Activated naive CD4-positive, alpha-beta T cell treated with Interleukin-2 at 50 U/mL for 16 hours (primary cell): ENCODE measurements around the gene PAK5.

Source experiments
- DNase-seq: peaks from one replicate; pipeline ENCODE4 v3.0.0-alpha.2; 2020

The PAK5 gene

DNA sequence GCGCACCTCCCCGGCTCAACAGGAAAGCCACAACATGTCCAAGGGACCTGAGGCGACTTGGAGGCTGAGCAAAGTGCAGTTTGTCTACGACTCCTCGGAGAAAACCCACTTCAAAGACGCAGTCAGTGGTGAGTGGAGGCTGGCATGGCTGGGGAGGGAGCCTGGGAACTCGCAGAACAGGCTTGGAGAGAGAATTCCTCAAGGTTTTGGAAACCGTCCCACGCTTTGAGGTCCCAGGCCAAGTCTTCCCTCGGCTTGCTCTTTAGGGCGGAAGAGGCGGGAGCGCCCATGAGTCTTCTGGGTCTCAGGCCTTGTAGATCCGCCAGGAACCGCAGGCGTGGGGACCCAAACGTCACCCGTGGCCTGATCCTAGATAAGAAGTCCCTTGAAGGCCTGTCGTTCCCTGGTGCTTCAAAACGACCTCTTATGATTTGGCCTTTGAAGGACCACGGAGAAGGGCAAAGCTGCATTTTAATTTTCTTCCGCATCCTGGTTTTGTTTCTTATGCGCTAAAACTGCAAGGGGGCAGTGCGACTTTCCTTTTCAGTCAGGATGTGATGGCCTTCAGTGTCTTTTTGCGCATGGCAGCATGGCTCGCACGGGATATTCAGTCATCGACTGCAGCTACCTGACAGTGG, 322.5 kb downstream of the PAK5 start:
- no peak for DNase-seq

GRCh38 chr20:9515741-9516233, 323.1 kb downstream of the PAK5 start:
- no peak for DNase-seq

DNA sequence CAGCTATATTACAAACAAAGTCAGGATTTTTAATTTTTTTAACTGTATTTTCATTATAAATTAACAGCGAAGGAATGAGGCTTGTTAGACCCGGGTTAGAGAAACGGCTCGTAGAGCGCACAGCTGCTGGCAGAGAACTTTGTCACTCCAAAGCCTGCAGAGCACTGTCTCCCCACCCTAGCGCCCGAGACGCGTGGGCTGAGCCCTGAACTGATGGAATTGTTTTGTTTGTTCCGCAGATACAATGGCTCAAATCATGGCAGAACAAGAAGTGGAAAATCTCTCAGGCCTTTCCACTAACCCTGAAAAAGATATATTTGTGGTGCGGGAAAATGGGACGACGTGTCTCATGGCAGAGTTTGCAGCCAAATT, 323.7 kb downstream of the PAK5 start:
- no peak for DNase-seq

GRCh38 chr20:9514461-9515213, 324.2 kb downstream of the PAK5 start, which contains the start of gene LAMP5:
LAMP5 (plus strand) TSS chr20:9514590; CDS start chr20:9514853, 263 bp downstream.
- no peak for DNase-seq

DNA sequence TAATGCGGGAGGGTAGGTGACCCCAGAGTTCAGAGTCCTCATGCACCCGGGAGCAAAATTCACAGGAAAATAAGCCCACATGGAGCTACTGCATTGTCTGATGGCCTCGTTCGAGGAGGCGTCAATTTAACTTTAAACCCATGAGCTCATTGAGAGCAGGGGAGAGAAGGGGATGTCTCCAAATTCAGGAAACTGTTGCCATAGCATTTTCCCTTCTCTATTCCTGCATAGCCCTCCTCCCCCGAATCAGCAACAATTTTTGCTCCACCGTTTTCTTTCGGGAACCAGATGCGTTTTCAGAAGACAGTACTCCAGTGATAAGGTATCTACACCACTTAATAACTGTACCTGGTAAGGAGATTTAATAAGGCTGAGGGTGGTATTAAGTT, 324.8 kb downstream of the PAK5 start:
- DNase-seq: no peak

DNA sequence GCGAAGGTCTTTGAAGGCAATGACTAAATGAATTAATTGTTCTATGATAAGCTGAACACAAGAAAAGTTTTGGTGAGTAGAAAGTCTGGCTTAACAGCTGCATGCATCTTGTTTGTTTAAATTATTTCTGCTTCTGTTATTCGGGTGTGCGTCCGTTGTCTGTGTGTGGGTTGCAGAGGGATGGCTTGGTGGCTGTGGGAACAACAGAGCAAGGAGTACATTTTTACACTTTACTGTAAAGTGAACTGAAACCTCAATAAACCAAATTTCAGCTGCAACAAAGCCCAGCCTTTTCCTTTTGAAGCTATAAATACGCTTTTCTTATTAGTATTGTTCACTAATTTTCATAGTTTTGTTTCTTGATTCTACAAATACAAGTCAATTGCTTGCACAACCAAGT, 328.0 kb downstream of the PAK5 start:
- DNase-seq: no peak

DNA sequence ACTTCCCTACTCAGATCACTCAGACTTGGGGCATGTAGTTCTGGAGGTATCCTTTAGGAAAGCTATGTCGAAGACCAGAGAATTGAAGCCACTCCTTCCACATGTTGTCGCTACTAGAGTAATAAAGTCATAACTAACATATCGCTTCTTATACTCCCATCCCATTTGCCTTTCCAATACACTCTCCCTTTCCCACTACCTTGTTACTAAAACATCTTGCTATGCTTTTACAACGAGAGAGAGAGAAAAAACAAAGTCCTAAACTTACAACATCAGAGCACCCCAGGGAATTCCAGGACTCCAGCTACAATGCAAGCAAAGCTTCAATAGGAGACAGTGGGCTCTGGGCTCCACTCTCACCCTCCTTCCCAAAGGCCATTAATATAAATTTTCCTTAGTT, 329.6 kb downstream of the PAK5 start:
- no peak for DNase-seq

- DNase-seq: no peak
Measured at GRCh38 chr20:9508696-9509178, 330.1 kb downstream of the PAK5 start.

GRCh38 chr20:9508240-9508661, 330.6 kb downstream of the PAK5 start:
- no peak for DNase-seq

DNA sequence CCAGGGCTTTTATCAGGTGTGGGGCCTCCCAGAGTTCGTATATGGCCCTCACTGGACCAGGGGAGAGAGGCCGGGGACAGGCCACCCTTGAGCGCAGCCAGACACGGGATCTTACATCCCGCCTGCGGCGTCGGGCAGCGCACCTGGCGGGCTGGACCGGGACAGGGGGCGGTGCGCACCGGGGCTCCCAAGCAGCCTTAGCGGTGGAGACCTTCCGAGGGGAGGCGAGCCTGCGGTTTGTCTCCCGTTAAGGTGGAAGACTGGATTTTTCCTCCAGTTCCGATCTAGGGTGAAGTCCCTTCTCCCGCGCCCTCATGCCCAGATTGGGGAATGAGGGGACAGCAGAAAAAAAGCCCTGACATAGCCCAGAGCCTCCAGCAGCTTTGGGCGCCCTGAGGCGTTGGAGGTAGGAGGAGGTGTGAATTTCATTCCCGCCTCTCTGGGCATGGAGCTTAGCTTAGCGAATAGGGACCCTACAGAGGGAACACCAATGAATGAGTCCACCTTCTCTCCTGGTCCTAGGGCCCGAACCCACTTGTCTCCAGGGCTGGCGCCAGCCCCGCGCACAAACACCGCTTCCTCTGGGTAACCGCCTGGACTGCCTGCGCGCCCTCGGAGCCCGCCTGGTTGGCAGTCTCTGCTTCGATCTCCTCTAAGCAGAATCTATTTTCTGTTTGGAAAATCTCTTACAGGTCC, 331.2 kb downstream of the PAK5 start:
- no peak for DNase-seq

GRCh38 chr20:9506964-9507369, 331.9 kb downstream of the PAK5 start:
- no peak for DNase-seq

DNA sequence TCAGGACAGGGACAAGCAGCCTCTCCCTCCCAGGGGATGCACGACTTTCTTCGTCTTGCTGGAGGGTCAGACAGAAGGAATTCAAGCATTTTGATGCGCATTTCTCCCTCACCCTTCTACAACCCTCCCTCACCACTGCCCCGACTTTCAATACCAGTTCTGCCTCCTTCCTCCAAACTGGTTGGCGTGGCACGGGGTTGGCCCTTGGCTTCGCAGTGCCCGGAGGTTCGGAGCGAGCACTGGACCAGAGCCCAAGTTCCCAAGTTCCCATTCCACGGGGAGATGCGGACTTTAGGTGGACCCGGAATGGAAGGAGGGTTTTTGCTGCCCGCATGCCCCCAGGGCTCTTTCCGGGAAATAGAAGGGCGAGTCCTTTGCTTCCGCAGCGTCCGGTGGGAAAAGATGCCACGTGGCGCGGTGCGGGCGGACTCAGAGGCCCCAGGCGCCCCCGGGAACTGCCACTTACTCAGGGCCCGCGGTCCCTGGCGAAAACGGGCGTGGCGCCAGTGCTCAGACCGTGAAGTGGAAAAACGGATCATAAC, 332.5 kb downstream of the PAK5 start:
- no peak for DNase-seq

- no peak for DNase-seq
Measured at GRCh38 chr20:9503526-9504245, 335.2 kb downstream of the PAK5 start.

DNA sequence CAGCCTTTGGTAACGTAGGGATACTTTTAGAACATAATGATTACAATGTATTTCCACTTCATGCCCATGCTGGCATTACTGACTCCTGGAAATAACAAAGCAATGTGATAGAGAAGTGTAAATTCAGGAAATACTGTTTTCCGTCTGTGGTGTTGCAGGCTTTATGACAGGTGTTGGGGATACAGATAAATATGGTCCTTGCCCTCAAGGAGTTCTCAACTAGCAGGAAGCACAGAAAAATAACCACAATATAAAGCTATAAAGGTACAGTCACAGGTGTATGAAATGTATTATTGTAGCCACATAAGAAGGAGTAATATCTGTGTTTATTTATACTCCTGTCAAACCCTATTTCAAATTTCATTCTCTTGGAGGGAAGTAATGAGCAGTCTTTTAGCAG, 337.4 kb downstream of the PAK5 start:
- DNase-seq: no peak

DNA sequence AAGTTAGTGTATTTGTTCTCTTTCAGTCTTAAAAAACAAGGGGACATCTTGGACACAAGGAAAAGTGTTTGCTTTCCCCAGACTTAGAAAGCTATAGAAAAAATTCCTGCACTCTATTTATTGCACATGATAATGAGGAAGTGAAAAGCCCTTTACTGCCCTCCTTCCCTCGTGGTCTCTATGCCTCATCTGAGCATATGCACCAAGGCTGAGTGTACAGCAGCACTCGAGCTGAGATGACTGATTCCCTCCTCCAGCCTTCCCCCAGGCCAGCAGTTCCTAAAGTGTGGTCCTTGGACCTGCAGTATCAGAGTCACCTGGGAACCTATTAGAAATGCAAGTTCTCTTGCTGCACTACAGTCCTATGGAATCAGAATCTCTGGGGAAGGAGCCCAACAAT, 338.8 kb downstream of the PAK5 start:
- DNase-seq: no peak

DNA sequence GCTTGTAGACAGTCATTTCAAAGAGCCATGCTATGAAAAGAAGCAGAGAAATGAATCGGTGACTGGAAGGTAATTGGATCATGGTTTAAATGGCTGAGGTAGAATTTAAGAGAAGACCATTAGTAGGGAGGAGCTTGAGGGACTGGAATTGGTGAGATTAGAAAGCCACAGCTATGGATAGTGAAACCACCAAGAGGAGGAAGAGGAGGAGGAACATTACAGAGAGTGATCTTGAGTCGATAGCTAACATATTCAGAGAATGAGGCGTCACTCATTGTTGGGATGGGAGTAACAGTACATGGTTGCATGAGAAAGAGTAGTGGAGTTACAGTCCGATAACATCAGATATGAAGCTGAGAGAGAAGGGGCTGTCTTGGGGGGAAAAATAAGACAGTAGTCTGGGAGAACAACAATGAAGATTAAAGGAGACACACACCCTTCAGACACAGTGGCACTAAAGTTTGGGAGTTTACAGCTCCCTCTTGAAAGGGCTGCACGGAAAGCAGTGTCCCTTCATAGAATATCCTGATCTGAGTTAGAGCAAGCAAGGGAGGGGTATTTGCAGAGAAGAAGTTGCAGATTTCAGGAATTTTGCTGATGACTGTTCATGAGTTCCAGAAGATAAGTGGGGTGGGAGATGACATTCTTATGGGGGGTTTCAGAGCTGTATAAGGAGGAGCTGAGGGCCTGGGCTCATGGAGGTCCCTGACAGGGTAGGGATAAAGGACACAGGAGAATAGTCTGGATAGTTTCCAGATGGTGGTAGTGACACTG, 339.6 kb downstream of the PAK5 start:
- no peak for DNase-seq

DNA sequence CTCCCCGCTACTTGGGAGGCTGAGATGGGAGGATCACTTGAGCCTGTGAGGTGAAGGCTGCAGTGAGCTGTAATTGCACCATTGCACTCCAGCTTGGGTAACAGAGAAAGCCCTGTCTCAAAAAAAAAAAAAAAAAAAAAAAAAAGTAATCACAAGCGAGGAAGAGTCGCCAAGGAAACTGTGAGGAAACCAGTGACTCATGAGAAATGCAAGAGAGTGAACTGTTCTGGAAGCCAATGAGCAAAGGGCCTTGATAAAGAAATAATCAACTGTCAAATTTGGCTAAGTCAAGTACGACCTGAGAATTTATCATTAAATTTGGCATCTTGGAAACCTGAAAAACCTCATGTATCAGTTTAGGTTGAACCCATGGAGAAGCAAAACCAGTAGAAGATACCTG, 340.6 kb downstream of the PAK5 start:
- no peak for DNase-seq

GRCh38 chr20:9496155-9496554, 342.7 kb downstream of the PAK5 start:
- DNase-seq: no peak

- no peak for DNase-seq
Measured at GRCh38 chr20:9495701-9496100, 343.2 kb downstream of the PAK5 start.

DNA sequence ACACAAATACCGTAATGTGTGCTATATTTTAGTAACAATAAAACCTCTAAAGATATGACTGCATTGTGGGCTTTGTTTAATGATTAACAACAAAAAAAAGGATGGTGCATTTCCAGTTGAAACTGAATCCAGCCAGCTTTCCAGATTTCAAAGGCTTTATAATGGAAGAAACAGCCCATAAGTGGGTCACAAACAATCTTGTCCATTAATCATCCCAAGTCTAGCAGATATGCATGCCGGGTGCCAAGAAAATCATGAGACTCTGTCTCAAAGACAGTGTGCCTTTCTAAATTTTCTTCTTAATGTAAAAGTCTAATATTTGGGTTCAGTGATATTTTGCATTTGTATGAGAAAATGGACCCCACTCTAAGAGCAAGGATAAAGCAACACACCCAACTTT, 345.1 kb downstream of the PAK5 start:
- no peak for DNase-seq

DNA sequence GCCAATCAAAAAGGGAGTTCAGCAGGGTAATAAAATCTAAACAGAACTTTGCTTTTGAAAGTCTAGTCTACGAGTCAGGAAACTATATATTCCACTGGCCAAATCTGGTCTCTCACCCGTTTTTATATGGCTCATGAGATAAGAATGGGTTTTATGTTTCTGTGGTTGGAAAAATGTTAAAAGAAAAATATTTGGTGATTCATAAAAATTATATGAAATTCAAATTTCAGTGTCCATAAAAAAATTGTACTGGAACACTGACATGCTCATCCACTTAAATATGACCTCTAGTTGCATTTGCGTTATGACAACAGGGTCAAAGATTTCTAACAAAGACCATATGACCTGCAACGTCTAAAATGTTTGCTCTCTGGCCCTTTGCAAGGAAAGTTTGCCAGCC, 346.8 kb downstream of the PAK5 start:
- no peak for DNase-seq

DNA sequence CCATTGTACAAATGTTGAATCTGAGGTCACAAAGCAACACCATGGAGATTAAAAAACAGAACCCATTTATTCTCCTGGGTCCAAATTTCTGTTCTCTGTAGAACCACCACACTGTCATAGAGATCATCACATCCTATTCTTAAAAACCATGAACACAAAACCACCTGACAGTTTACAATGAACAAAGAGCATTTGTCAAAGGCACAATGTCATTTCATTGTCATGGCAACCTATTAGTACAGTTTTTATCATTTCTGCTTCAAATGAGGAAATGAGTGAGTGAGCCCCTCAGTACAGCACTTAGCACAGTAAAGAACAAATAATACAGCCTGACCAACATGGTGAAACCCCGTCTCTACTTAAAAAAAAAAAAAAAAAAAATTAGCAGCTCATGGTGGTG, 347.6 kb downstream of the PAK5 start:
- DNase-seq: no peak
